ENCODE data around the gene IFIH1. TPM values are rescaled to one million over a fixed set of nuclear protein-coding genes. Genes with fewer than 3 reads are reported as not detected.

Gene IFIH1
- total RNA-seq, 1 donor = 7.2 TPM

GRCh38 chr2:162327806-162328205, 9.3 kb upstream of the IFIH1 start:
- no peak overlapping the region for H3K27ac ChIP-seq (ENCODE audit: low read depth, low read length)
- H3K4me2 ChIP-seq (ENCODE audit: insufficient read depth, low read length) = no peak overlapping the region
- DNase-seq (ENCODE audit: insufficient read length, low spot score, missing footprints) = no peak
- H3K27me3 ChIP-seq (ENCODE audit: insufficient read depth, low read length) = no peaks in the 10 kb centered on the region
- H3K9me3 ChIP-seq (ENCODE audit: low read depth, low read length) = no peaks in the 10 kb centered on the region
- H3K36me3 ChIP-seq (ENCODE audit: insufficient read depth, low read length) = no peaks in the 10 kb centered on the region
- H3K79me2 ChIP-seq (ENCODE audit: insufficient read depth, low read length) = no peaks in the 10 kb centered on the region
- no peaks in the 10 kb centered on the region for H4K20me1 ChIP-seq (ENCODE audit: insufficient read depth, low read length)
- no peak overlapping the region for H2AFZ ChIP-seq (ENCODE audit: low read length)
- H3K4me3 ChIP-seq (ENCODE audit: insufficient read depth, low read length) = no peak overlapping the region
- TF ChIP-seq CTCF (IDR thresholded peaks at IDR 0.05; ENCODE audit: extremely low read depth, low read depth, low read length) = no peak
- no peaks in the 10 kb centered on the region for H3K4me1 ChIP-seq (ENCODE audit: insufficient read depth, low read length)

GRCh38 chr2:162327134-162327769, 8.8 kb upstream of the IFIH1 start:
- Histone ChIP-seq H3K9me3 (ENCODE audit: low read depth, low read length) (no peaks in the 10 kb centered on the region), H3K4me1 (ENCODE audit: insufficient read depth, low read length) (no peaks in the 10 kb centered on the region), H3K79me2 (ENCODE audit: insufficient read depth, low read length) (no peaks in the 10 kb centered on the region), H4K20me1 (ENCODE audit: insufficient read depth, low read length) (no peaks in the 10 kb centered on the region), H3K4me2 (ENCODE audit: insufficient read depth, low read length) (no peak overlapping the region), H3K27me3 (ENCODE audit: insufficient read depth, low read length) (no peaks in the 10 kb centered on the region), H3K4me3 (ENCODE audit: insufficient read depth, low read length) (no peak overlapping the region), H3K36me3 (ENCODE audit: insufficient read depth, low read length) (no peaks in the 10 kb centered on the region), H2AFZ (ENCODE audit: low read length) (no peak overlapping the region), H3K27ac (ENCODE audit: low read depth, low read length) (no peak overlapping the region)
- no peak for DNase-seq (ENCODE audit: insufficient read length, low spot score, missing footprints)
- peak; percentile 63 for TF ChIP-seq CTCF (IDR thresholded peaks at IDR 0.05; ENCODE audit: extremely low read depth, low read depth, low read length)

- Histone ChIP-seq H3K36me3 (ENCODE audit: insufficient read depth, low read length) (no peaks in the 10 kb centered on the region), H3K27me3 (ENCODE audit: insufficient read depth, low read length) (no peaks in the 10 kb centered on the region), H3K4me3 (ENCODE audit: insufficient read depth, low read length) (no peak overlapping the region), H2AFZ (ENCODE audit: low read length) (no peak overlapping the region), H3K79me2 (ENCODE audit: insufficient read depth, low read length) (no peaks in the 10 kb centered on the region), H3K9me3 (ENCODE audit: low read depth, low read length) (no peaks in the 10 kb centered on the region), H4K20me1 (ENCODE audit: insufficient read depth, low read length) (no peaks in the 10 kb centered on the region), H3K4me2 (ENCODE audit: insufficient read depth, low read length) (no peak overlapping the region), H3K4me1 (ENCODE audit: insufficient read depth, low read length) (no peaks in the 10 kb centered on the region), H3K27ac (ENCODE audit: low read depth, low read length) (no peak overlapping the region)
- no peak for DNase-seq (ENCODE audit: insufficient read length, low spot score, missing footprints)
- no peak for TF ChIP-seq CTCF (IDR thresholded peaks at IDR 0.05; ENCODE audit: extremely low read depth, low read depth, low read length)
Measured at GRCh38 chr2:162324953-162325352, 6.5 kb upstream of the IFIH1 start.

GRCh38 chr2:162320864-162321517, 2.5 kb upstream of the IFIH1 start:
- no peaks in the 10 kb centered on the region for H3K27me3 ChIP-seq (ENCODE audit: insufficient read depth, low read length)
- peak; percentile 78 for DNase-seq (ENCODE audit: insufficient read length, low spot score, missing footprints)
- no peaks in the 10 kb centered on the region for H4K20me1 ChIP-seq (ENCODE audit: insufficient read depth, low read length)
- no peaks in the 10 kb centered on the region for H3K9me3 ChIP-seq (ENCODE audit: low read depth, low read length)
- no peak overlapping the region for H2AFZ ChIP-seq (ENCODE audit: low read length)
- TF ChIP-seq CTCF (IDR thresholded peaks at IDR 0.05; ENCODE audit: extremely low read depth, low read depth, low read length) = no peak
- H3K4me3 ChIP-seq (ENCODE audit: insufficient read depth, low read length) = no peak overlapping the region
- no peak overlapping the region for H3K4me2 ChIP-seq (ENCODE audit: insufficient read depth, low read length)
- H3K27ac ChIP-seq (ENCODE audit: low read depth, low read length) = no peak overlapping the region
- H3K36me3 ChIP-seq (ENCODE audit: insufficient read depth, low read length) = no peaks in the 10 kb centered on the region
- H3K4me1 ChIP-seq (ENCODE audit: insufficient read depth, low read length) = peaks cover 18% of the 10 kb centered on the region
- H3K79me2 ChIP-seq (ENCODE audit: insufficient read depth, low read length) = no peaks in the 10 kb centered on the region
